HCT116 (cell line): ENCODE results near the gene TCP1.

Experiments
- EZH2 ChIP-seq: fragments of 200-600 bp; sonication (generic); IDR thresholded peaks from 2 replicates; pipeline ENCODE4 v1.6.1; 2017; ENCODE audit warnings: antibody characterized with exemption, mixed run types
- EZH2phosphoT487 ChIP-seq: fragments of 200-600 bp; IDR thresholded peaks from 2 replicates; pipeline ENCODE4 v1.6.1; 2018; ENCODE audit warnings: antibody characterized with exemption, borderline replicate concordance
- JUND ChIP-seq: IDR thresholded peaks from 2 replicates; pipeline ENCODE4 v1.6.1; 2012
- MAX ChIP-seq: IDR thresholded peaks from 2 replicates; pipeline ENCODE4 v1.6.1; 2012
- POLR2A ChIP-seq: IDR thresholded peaks from 2 replicates; pipeline ENCODE4 v1.7.0; 2011; ENCODE audit warnings: borderline replicate concordance; ENCODE audit not compliant: insufficient read depth, insufficient read length; ENCODE audit errors: extremely low read depth
- POLR2AphosphoS5 ChIP-seq: IDR thresholded peaks from 2 replicates; pipeline ENCODE4 v1.6.1; 2011; ENCODE audit warnings: mild to moderate bottlenecking, low read depth, low read length, moderate library complexity
- RAD21 ChIP-seq: IDR thresholded peaks from 2 replicates; pipeline ENCODE4 v1.6.1; 2012; ENCODE audit warnings: low read depth, mild to moderate bottlenecking
- SIN3A ChIP-seq: IDR thresholded peaks from 2 replicates; pipeline ENCODE4 v1.6.1; 2012; ENCODE audit warnings: low read depth
- SRF ChIP-seq: IDR thresholded peaks from 2 replicates; pipeline ENCODE4 v1.6.1; 2012; ENCODE audit warnings: low read depth
- TCF7L2 ChIP-seq: IDR thresholded peaks from 2 replicates; pipeline ENCODE4 v1.7.0; 2011; ENCODE audit warnings: borderline replicate concordance, inconsistent platforms; ENCODE audit not compliant: insufficient read depth, insufficient read length; ENCODE audit errors: extremely low read depth
- ZFX ChIP-seq: fragments of 450-650 bp; IDR thresholded peaks from 2 replicates; pipeline ENCODE4 v1.6.1; 2017
- TF ChIP-seq, protein P1 (sequence below), 3 experiments: fragments of 200-600 bp in 1 of 3; sonication (generic) in 1 of 3; IDR thresholded peaks in 2 of 3; conservative IDR thresholded peaks in 1 of 3; 2 replicates each; pipeline ENCODE4 v1.5.1; 2012 to 2017; ENCODE audit warnings: low read depth in 2 of 3, low read length in 2 of 3, antibody characterized with exemption in 1 of 3, borderline replicate concordance in 1 of 3, control low read depth in 1 of 3, mild to moderate bottlenecking in 1 of 3, mixed read lengths in 1 of 3, mixed run types in 1 of 3, moderate library complexity in 1 of 3; ENCODE audit not compliant: insufficient read depth in 1 of 3
- TF ChIP-seq, protein P2 (sequence below): IDR thresholded peaks from 2 replicates; pipeline ENCODE4 v1.6.1; 2012; ENCODE audit warnings: low read depth

- no peak for TF ChIP-seq JUND
- TF ChIP-seq, protein P1, sequence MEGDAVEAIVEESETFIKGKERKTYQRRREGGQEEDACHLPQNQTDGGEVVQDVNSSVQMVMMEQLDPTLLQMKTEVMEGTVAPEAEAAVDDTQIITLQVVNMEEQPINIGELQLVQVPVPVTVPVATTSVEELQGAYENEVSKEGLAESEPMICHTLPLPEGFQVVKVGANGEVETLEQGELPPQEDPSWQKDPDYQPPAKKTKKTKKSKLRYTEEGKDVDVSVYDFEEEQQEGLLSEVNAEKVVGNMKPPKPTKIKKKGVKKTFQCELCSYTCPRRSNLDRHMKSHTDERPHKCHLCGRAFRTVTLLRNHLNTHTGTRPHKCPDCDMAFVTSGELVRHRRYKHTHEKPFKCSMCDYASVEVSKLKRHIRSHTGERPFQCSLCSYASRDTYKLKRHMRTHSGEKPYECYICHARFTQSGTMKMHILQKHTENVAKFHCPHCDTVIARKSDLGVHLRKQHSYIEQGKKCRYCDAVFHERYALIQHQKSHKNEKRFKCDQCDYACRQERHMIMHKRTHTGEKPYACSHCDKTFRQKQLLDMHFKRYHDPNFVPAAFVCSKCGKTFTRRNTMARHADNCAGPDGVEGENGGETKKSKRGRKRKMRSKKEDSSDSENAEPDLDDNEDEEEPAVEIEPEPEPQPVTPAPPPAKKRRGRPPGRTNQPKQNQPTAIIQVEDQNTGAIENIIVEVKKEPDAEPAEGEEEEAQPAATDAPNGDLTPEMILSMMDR (IDR thresholded peaks at IDR 0.05 in 2 of 3, conservative IDR thresholded peaks at IDR 0.05 in 1 of 3; ENCODE audit: borderline replicate concordance in 1 of 3, insufficient read depth in 1 of 3, low read depth in 2 of 3, low read length in 2 of 3), result peak in 2 of 3 experiments; percentile 33 to 43; a peak in 4 of 6 replicates
- TF ChIP-seq MAX, result no peak
- TF ChIP-seq EZH2, result no peak
- TF ChIP-seq TCF7L2, result no peak
- TF ChIP-seq POLR2A, result no peak
- TF ChIP-seq SRF, result no peak
- TF ChIP-seq POLR2AphosphoS5, result no peak
- no peak for TF ChIP-seq RAD21
- no peak for TF ChIP-seq EZH2phosphoT487
- TF ChIP-seq, protein P2, sequence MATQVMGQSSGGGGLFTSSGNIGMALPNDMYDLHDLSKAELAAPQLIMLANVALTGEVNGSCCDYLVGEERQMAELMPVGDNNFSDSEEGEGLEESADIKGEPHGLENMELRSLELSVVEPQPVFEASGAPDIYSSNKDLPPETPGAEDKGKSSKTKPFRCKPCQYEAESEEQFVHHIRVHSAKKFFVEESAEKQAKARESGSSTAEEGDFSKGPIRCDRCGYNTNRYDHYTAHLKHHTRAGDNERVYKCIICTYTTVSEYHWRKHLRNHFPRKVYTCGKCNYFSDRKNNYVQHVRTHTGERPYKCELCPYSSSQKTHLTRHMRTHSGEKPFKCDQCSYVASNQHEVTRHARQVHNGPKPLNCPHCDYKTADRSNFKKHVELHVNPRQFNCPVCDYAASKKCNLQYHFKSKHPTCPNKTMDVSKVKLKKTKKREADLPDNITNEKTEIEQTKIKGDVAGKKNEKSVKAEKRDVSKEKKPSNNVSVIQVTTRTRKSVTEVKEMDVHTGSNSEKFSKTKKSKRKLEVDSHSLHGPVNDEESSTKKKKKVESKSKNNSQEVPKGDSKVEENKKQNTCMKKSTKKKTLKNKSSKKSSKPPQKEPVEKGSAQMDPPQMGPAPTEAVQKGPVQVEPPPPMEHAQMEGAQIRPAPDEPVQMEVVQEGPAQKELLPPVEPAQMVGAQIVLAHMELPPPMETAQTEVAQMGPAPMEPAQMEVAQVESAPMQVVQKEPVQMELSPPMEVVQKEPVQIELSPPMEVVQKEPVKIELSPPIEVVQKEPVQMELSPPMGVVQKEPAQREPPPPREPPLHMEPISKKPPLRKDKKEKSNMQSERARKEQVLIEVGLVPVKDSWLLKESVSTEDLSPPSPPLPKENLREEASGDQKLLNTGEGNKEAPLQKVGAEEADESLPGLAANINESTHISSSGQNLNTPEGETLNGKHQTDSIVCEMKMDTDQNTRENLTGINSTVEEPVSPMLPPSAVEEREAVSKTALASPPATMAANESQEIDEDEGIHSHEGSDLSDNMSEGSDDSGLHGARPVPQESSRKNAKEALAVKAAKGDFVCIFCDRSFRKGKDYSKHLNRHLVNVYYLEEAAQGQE, result no peak
- no peak for TF ChIP-seq SIN3A
- no peak for TF ChIP-seq ZFX
Measured at GRCh38 chr6:159758031-159759001, 31.1 kb downstream of the TCP1 start.
